Measurements from ENCODE around the gene LAMA3. TPM values are rescaled to one million over a fixed set of nuclear protein-coding genes. Genes with fewer than 3 reads are reported as not detected.
A peak's percentile ranks its signal among the peaks of the same experiment; 100 is the strongest.

LAMA3 gene
- total RNA-seq, 1 experiment from 2014 or later: 34.6 TPM

GRCh38 chr18:23718243-23718720, 29.0 kb downstream of the LAMA3 start:
- peaks cover 26% of the 10 kb centered on the region for H3K4me1 Mint-ChIP-seq (ENCODE audit: low read depth, unreplicated experiment)
- H3K36me3 Mint-ChIP-seq (ENCODE audit: insufficient read depth, unreplicated experiment): peaks cover 23% of the 10 kb centered on the region
- no peak for DNase-seq
- peak overlapping the region; percentile 72 for H3K27ac Mint-ChIP-seq (ENCODE audit: unreplicated experiment)
- ChIA-PET POLR2A (no interaction called here), CTCF (no interaction called here)
- no peak overlapping the region for H3K4me3 Mint-ChIP-seq (ENCODE audit: unreplicated experiment)
- BruUV-seq (replicated peaks): no TSS peak
- TF ChIP-seq CTCF (IDR thresholded peaks at IDR 0.05; ENCODE audit: insufficient read depth in 1 of 2, low read depth in 1 of 2, low read length in 1 of 2, severe bottlenecking in 1 of 2, unreplicated experiment in 1 of 2): no peak
- no peaks in the 10 kb centered on the region for H3K36me3 ChIP-seq (ENCODE audit: control insufficient read depth, insufficient read depth, low read length)
- H3K27me3 ChIP-seq (replicated peaks; ENCODE audit: control insufficient read depth, insufficient read depth, low read length): no peaks in the 10 kb centered on the region
- H3K9me3 Mint-ChIP-seq (ENCODE audit: unreplicated experiment): no peaks in the 10 kb centered on the region
- no peak overlapping the region for H3K4me3 ChIP-seq (ENCODE audit: low read depth, low read length)
- peaks cover 31% of the 10 kb centered on the region for H3K4me1 ChIP-seq
- no peaks in the 10 kb centered on the region for H3K9me3 ChIP-seq
- intact Hi-C loops (cut with micrococcal nuclease; ENCODE audit: unreplicated experiment): no loop called here
- no peaks in the 10 kb centered on the region for H3K27me3 Mint-ChIP-seq (ENCODE audit: insufficient read depth, unreplicated experiment)

DNA sequence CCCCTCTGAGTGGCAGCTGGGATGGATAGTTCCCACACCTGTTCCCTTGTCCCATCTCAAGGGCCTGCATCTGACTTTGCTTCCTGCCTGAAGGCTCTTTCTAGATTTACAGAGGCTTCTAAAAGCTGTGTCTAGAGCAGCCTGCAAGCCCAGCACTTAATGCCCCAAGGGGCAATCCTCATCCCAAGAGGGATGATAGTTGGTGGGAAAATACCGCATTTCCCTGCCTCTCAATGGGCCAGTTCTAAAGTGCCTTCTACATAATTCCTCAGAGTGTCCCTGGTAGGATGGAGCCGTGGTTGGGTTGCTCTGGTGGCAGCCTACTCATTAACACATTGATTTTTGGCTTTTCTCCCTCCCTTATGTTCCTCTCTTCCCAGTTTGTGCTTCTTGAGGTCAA, 29.5 kb downstream of the LAMA3 start:
- CTCF ChIA-PET: no interaction called here
- H3K4me3 ChIP-seq (ENCODE audit: low read depth, low read length): no peak overlapping the region
- H3K36me3 ChIP-seq (ENCODE audit: control insufficient read depth, insufficient read depth, low read length): no peaks in the 10 kb centered on the region
- no peaks in the 10 kb centered on the region for H3K27me3 ChIP-seq (replicated peaks; ENCODE audit: control insufficient read depth, insufficient read depth, low read length)
- H3K9me3 ChIP-seq: no peaks in the 10 kb centered on the region
- peaks cover 31% of the 10 kb centered on the region for H3K4me1 ChIP-seq
- no peak for DNase-seq
- POLR2A ChIA-PET: no interaction called here
- no peak for TF ChIP-seq CTCF (IDR thresholded peaks at IDR 0.05; ENCODE audit: insufficient read depth in 1 of 2, low read depth in 1 of 2, low read length in 1 of 2, severe bottlenecking in 1 of 2, unreplicated experiment in 1 of 2)
- Mint-ChIP-seq H3K4me1 (ENCODE audit: low read depth, unreplicated experiment) (peaks cover 26% of the 10 kb centered on the region), H3K9me3 (ENCODE audit: unreplicated experiment) (no peaks in the 10 kb centered on the region), H3K27ac (ENCODE audit: unreplicated experiment) (peak overlapping the region; percentile 72), H3K36me3 (ENCODE audit: insufficient read depth, unreplicated experiment) (peaks cover 19% of the 10 kb centered on the region), H3K27me3 (ENCODE audit: insufficient read depth, unreplicated experiment) (no peaks in the 10 kb centered on the region), H3K4me3 (ENCODE audit: unreplicated experiment) (no peak overlapping the region)
- BruUV-seq (replicated peaks): no TSS peak
- intact Hi-C loops (cut with micrococcal nuclease; ENCODE audit: unreplicated experiment): no loop called here

- Histone ChIP-seq H3K9me3 (no peaks in the 10 kb centered on the region), H3K36me3 (ENCODE audit: control insufficient read depth, insufficient read depth, low read length) (no peaks in the 10 kb centered on the region), H3K4me3 (ENCODE audit: low read depth, low read length) (no peak overlapping the region), H3K4me1 (peaks cover 31% of the 10 kb centered on the region), H3K27me3 (replicated peaks; ENCODE audit: control insufficient read depth, insufficient read depth, low read length) (no peaks in the 10 kb centered on the region)
- H3K27me3 Mint-ChIP-seq (ENCODE audit: insufficient read depth, unreplicated experiment): no peaks in the 10 kb centered on the region
- BruUV-seq (replicated peaks): no TSS peak
- H3K27ac Mint-ChIP-seq (ENCODE audit: unreplicated experiment): peak overlapping the region; percentile 72
- H3K4me3 Mint-ChIP-seq (ENCODE audit: unreplicated experiment): no peak overlapping the region
- peaks cover 27% of the 10 kb centered on the region for H3K4me1 Mint-ChIP-seq (ENCODE audit: low read depth, unreplicated experiment)
- H3K9me3 Mint-ChIP-seq (ENCODE audit: unreplicated experiment): no peaks in the 10 kb centered on the region
- peaks cover 19% of the 10 kb centered on the region for H3K36me3 Mint-ChIP-seq (ENCODE audit: insufficient read depth, unreplicated experiment)
- ChIA-PET POLR2A (no interaction called here), CTCF (no interaction called here)
- intact Hi-C loops (cut with micrococcal nuclease; ENCODE audit: unreplicated experiment): no loop called here
- peak; percentile 40 to 56 for DNase-seq
- no peak for TF ChIP-seq CTCF (IDR thresholded peaks at IDR 0.05; ENCODE audit: insufficient read depth in 1 of 2, low read depth in 1 of 2, low read length in 1 of 2, severe bottlenecking in 1 of 2, unreplicated experiment in 1 of 2)
Observed at GRCh38 chr18:23719634-23720201, 30.5 kb downstream of the LAMA3 start.
